Fibroblast of peridontal ligament (primary cell): Measurements from ENCODE around the gene DOK6.

Source experiments
- DNase-seq: peaks from one replicate; pipeline ENCODE4 v3.0.0-alpha.2; 2010; ENCODE audit errors: extremely low read depth

Gene DOK6

GRCh38 chr18:69684789-69685188 lies 284.1 kb downstream of the DOK6 start:
- no peak for DNase-seq

GRCh38 chr18:69686861-69687260 lies 286.2 kb downstream of the DOK6 start:
- peak; percentile 62 for DNase-seq

- peak; percentile 72 for DNase-seq
Measured at GRCh38 chr18:69689121-69689759, 288.6 kb downstream of the DOK6 start.

- no peak for DNase-seq
Measured at GRCh38 chr18:69691008-69691760, 290.5 kb downstream of the DOK6 start.

GRCh38 chr18:69697069-69697468 lies 296.4 kb downstream of the DOK6 start:
- DNase-seq: peak; percentile 2

- DNase-seq: no peak
Measured at GRCh38 chr18:69697689-69698088, 297.0 kb downstream of the DOK6 start.

GRCh38 chr18:69701305-69701704 lies 300.6 kb downstream of the DOK6 start:
- DNase-seq: no peak

GRCh38 chr18:69703461-69703860 lies 302.8 kb downstream of the DOK6 start:
- DNase-seq: no peak

- DNase-seq: no peak
Measured at GRCh38 chr18:69705987-69706386, 305.3 kb downstream of the DOK6 start.

- DNase-seq: no peak
Measured at GRCh38 chr18:69708844-69709243, 308.2 kb downstream of the DOK6 start.

GRCh38 chr18:69715191-69715795 lies 314.6 kb downstream of the DOK6 start:
- DNase-seq: no peak

- no peak for DNase-seq
Measured at GRCh38 chr18:69717586-69717985, 316.9 kb downstream of the DOK6 start.

- DNase-seq: no peak
Measured at GRCh38 chr18:69718912-69719547, 318.3 kb downstream of the DOK6 start.

- no peak for DNase-seq
Measured at GRCh38 chr18:69720422-69720821, 319.7 kb downstream of the DOK6 start.

- DNase-seq: no peak
Measured at GRCh38 chr18:69723434-69723833, 322.7 kb downstream of the DOK6 start.

GRCh38 chr18:69725009-69725408 lies 324.3 kb downstream of the DOK6 start:
- DNase-seq: no peak

GRCh38 chr18:69725855-69726508 lies 325.3 kb downstream of the DOK6 start:
- DNase-seq: no peak

- DNase-seq: no peak
Measured at GRCh38 chr18:69727912-69728572, 327.4 kb downstream of the DOK6 start.

- no peak for DNase-seq
Measured at GRCh38 chr18:69730664-69731063, 330.0 kb downstream of the DOK6 start.

GRCh38 chr18:69734536-69734935 lies 333.8 kb downstream of the DOK6 start:
- no peak for DNase-seq

GRCh38 chr18:69736730-69737129 lies 336.0 kb downstream of the DOK6 start:
- no peak for DNase-seq

- no peak for DNase-seq
Measured at GRCh38 chr18:69737851-69738250, 337.2 kb downstream of the DOK6 start.
